Measurements from ENCODE around the gene AVPR2.

Gene AVPR2

GRCh38 chrX:153903991-153904957, at the start of gene AVPR2:
TSS of gene AVPR2 (plus strand) at chrX:153904673. CDS start at chrX:153905146, 473 bp downstream.
- no peak for DNase-seq

DNA sequence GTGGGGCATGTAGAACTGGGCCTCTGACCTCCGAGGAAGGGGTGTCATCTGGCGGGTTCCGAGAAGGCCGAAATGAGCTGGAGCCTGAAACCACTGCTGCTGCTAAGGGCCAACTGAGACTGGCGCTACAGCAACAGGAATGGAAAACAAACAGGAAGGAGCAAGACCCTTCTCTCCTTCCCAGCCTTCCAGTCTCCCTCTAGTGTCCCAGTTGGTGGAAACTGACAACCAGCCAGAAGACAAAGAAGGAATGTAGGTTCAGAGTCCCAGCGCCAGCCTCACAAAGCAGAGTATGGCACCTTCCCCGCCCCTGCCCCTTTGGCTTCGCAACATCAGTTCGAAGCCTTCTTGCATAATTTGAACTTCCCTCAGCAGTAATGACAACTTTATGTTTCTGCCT, 49.8 kb upstream of the AVPR2 start:
- DNase-seq = no peak

GRCh38 chrX:153857348-153857903, 47.0 kb upstream of the AVPR2 start:
- no peak for DNase-seq

DNA sequence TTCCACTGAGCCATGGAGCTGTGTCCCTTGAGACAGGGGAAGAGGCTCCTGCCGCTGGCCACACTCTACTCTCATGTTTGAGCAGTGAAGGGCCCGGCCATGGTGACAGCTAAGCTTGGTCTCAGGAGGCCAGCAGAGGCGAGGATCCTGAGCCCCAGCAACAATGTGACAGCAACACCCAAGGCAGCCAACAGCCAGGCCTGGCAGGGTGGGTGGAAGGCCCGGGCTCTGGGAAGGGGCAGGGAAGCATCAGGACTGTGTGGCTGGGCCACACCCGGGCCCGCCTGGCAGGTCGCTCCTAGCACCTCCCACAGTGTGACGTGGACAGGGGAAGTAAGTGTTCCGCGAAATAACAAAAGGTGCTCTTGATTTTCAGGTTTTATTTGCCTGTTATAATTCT, 43.3 kb upstream of the AVPR2 start:
- no peak for DNase-seq

DNA sequence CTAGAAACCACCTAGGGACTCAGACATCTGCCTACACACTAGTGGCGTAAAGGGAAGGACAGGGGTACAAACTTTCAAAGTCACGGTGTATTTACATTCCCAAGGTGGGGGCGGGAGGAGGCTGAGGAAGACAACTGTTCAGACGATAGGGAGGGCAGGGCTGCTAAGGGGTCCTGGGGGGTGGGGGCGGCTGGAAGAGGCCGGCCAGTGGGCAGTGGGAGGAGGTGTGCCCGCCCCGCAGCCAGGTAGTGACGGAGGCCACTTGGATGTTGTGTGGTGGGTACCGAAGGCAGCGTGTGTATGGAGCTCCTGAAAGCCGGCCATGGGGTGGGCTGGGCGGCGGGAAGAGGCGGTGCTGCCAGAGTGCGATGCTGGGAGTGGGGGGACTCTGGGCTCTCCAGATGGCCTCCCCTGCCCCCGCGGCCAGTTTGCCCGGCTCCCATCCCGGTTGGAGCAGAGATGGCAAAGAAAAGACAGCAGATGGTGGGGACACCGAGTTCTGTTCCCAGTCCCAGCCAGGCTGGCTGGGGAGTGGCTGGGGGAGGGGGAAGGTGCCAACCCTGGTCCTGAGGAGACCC, 42.7 kb upstream of the AVPR2 start:
- DNase-seq = no peak

DNA sequence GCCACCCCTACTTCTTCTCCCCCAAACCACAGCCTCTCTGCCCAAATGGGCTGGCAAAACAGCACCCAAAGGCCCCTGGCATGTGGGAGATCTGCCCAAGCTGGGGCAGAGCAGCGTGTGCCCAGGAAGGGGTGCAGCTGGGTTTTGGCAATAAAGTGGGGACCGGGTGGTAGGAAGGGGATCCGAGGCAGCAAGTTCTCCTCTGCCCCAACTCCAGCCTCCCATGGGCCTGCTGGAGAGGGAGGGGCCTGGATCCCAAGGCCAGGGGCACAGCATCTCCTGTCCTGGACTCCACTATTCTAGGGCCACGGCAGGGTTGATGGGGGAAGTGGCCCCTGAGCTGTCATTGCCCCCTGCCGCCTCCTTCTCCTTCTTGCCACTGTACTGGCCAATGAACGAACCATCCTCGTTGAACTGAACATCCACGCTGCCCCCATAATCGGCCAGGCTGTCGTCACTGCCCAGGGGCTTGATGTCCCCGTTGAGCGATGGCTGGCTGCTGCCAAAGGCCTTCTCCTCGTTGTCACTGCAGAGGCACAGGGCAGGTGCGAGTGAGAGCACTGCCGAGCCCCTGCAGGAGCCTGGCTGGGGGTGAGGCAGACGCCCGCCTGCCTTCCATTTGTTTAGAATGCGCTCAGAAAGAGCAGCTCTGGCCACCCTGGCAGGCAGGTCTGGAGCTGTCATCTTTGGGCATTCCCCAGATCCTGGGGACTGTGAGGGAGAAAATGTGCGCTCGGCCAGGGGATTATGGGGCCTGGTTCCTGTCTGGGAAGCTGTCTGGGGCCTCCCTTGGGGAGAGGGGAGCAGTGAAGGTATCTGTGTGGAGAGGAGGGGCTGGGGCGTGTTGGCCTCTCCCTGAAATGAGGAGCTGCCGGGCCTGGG, 41.9 kb upstream of the AVPR2 start:
- DNase-seq = no peak

DNA sequence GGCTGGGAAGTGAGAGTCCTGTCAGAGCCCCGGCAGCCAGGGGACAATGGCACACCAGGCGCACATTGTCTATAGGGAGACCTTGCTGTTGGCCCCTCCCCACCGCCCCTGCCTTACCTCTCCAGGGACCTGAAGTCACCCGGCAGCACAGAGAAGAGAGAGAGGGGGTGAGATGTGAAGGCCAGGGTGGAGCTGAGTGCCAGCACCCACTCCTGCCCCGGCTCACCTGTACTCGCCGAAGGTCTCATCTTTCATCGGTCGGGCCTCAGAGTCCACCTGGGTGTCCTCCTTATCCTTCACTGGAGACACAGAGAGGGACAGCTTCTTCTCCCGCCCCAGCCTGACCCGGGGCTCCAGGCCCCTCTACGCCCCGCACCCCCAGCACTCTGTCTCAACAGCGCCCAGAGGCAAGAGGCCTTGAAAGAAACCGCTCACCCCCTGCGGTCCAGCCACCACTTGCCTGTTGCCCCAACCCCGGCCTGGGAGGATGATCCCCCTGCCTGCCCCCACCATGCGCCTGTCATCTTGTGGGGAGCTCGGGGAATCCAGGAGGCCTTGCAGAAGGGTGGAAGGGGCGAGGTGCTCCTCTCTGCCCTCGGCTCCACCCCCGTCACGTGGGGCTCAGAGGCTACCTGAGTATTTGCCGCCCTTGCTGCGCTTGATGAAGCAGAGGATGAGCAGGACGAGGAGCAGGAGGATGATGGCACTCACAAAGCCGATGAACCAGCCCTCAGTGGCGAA, 41.1 kb upstream of the AVPR2 start:
- no peak for DNase-seq

DNA sequence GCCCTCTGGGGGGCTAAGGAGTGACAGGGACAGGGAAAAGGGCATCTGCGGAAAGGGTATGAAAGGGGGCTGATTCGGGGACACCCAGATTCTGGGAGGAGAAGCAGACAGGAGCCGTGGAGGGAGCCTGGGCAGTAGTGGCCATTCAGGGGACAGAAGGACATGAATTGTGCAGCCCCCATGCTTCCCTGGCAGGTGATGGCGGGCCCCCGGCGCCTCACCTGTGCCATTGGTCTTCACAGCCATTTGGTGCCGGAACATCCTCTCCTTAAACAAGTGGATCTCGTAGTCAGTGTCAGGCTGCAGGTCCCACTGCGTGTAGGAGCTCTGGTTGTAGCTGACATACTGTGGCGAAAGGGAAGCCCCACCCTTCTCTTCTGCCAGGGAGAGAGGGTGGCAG, 40.4 kb upstream of the AVPR2 start:
- DNase-seq = no peak

DNA sequence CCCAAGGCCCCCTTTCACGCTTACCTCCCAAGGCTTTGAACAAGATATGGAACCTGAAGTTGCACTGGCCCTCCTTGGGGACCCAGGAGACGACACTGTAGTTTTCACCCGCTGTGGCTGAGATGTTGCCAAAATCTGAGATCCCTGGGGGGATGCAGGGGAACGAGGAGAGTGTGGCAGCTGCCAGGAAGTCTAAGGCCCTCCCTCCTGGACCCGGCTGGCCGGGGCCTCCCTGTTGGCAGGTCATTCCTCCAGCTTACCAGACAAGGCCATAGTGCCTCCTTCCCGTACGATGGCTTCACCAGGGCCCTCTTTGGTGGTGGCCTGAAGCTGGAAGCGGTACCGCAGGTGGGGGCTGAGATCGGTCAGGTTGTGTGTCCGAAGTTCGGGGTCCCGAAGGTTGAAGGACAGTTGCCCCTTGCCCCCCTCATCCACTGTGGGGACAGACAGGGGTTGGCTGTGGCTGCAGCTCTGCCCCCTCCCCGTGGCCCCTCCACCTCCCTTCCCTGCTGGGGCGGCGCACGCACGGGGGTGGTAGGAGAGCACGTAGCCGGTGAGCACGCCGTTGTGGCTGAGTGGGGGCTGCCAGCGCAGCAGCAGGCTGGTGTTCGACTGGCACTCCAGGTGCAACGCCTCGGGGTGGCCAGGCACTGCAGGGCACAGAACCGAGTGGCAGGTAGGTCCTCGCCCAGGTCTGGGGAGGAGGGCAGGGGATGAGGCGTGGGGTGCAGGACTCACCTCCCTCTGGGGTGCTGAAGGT, 39.7 kb upstream of the AVPR2 start:
- no peak for DNase-seq

GRCh38 chrX:153865321-153865580, 39.2 kb upstream of the AVPR2 start:
- no peak for DNase-seq

DNA sequence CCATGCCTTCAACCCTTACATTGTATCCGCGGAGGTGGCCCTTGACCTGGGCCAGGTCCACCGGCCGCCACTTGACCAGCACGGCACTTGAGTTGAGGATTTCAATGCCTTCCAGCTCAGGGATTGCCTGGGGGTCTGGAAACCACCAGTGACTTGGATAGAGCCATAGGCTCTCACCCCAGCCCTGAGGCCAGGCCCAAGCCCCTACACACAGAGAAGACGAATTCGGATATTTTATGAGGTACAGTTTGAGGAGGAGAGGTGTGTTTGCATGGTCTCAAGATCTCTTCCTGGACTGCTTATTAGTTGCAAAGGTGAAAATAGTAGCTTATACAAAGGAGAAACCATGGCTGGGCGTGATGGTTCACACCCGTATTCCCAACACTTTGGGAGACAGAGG, 38.8 kb upstream of the AVPR2 start:
- DNase-seq = no peak

DNA sequence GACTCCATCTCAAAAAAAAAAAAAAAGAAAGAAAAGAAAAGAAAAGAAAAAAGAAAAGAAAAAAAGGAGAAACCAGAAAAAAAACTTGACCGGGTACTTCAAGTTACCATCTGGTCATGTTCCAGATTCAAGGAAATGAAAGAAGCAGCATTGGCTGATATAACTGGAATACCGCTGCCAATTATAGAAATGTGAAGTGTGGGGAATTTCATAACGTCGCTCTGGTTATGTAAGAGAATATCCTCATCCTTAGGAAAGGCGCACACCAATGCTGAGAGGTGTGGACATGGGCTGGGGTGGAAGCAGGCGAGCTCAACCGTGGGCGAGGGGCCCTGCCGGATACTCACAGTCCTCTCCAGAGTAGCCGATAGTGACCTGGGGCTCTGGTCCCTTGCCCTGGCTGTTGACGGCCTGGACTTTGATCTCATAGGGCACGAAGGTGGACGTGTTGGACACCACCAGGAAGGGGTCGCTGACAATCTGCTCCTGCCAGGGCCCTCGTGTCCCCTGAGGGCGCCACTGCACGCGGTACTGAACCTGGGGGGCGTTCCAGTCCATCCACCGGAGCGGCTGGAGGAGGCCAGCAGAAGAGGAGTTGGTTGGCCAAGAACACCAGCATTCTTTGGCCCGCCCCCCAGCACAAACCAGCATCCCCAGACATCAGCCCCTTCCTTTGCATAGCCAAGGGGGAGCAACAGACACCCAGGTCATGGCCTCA, 38.0 kb upstream of the AVPR2 start:
- DNase-seq = no peak

GRCh38 chrX:153867139-153867538, 37.3 kb upstream of the AVPR2 start:
- DNase-seq = no peak

- no peak for DNase-seq
These were observed 36.8 kb upstream of the AVPR2 start for GRCh38 chrX:153867671-153868070.

DNA sequence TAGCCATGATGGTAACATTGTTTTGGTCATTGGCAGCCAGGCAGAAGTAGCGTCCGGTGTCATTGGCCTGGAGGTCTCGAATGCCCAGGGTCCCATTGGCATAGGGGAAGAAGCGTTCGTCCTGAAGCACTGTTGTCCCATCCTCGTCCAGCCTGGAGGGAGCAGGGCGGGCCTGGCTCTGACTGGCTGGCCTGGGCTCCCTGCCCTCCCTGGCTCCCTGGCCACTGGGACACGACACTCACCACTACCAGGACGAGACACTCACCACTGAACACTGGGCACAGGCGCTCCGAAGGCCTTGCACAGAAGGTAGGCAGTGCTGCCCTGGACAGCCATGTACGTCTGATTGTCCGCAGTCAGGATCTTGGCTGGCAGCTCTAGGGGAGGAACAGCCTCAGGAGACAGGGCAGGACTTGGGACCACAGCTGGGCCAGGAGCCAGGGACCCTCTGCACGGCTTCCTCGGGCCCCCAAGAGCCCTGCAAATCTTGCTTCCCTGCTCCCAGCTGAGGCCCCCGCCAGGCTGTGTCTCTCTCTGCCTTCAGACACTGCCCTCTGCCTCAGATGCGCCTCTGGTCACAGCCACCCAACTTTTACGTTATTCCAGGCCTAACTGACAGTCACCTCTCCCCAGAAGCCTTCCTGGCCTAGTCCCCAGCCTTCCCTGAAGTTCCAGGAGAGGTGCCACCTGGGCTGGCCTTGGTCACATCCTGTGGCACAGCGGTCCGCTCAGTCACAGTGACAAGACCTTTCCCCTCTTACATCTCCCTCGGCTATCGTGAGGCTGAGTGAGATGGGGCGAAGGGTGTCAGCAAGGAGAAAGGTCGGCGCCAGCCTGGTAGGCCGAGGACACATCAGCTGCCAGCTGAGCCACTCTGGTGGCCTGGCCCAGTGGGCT, 35.6 kb upstream of the AVPR2 start:
- DNase-seq = no peak

GRCh38 chrX:153869473-153870287, 34.8 kb upstream of the AVPR2 start:
- DNase-seq = no peak

DNA sequence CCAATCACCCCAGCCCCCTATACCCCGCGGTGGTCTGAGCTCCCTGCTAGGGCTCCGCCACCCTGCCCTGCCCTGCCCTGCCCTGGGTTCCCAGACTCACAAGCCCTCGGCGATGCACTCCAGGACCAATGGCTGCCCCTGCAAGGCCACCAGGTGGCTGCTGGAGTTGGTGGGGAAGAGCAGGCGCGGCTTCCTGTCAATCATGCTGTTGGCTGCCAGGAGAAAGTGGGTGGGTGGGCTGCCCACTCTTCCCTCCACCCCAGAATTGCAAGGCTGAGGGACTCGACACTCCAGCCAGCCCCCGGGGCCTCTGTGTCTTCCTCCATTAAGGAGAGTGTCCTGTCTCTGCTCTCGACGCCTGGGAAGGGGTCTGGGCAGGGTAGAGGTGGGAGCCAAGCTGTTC, 34.2 kb upstream of the AVPR2 start:
- DNase-seq = no peak

- DNase-seq = no peak
These were observed 33.6 kb upstream of the AVPR2 start for GRCh38 chrX:153870791-153871360.

- DNase-seq = no peak
These were observed 33.0 kb upstream of the AVPR2 start for GRCh38 chrX:153871451-153871850.
